Activated CD4-positive, alpha-beta memory T cell treated with anti-CD3 and anti-CD28 coated beads, Interleukin-2, amount 10 ng/mL, durations not matched to agents 7 days and 5 days (primary cell): Measurements from ENCODE around the gene DRC3. TPM values are rescaled to one million over a fixed set of nuclear protein-coding genes. Genes with fewer than 3 reads are reported as not detected.

Source experiments
- CTCF ChIA-PET: fragments of 350-600 bp; sonication (Branson Sonifier 250); formaldehyde crosslinking; loops from one replicate; lab custom pipeline; 2021; ENCODE audit warnings: antibody characterized with exemption, inconsistent platforms; lab: Charles Lee
- POLR2A ChIA-PET: fragments of 350-600 bp; sonication (Branson Sonifier 250); formaldehyde crosslinking; loops from one replicate; lab custom pipeline; 2021; ENCODE audit warnings: antibody characterized with exemption; lab: Charles Lee
- DNase-seq: peaks from one replicate; pipeline ENCODE4 v3.0.0-alpha.2; 2020
- H3K27ac Mint-ChIP-seq: one replicate; pipeline ENCODE4 v1.8.0; 2021; ENCODE audit warnings: mild to moderate bottlenecking, mixed read lengths
- H3K27me3 Mint-ChIP-seq: one replicate; pipeline ENCODE4 v1.8.0; 2021; ENCODE audit warnings: mixed read lengths
- H3K36me3 Mint-ChIP-seq: one replicate; pipeline ENCODE4 v1.8.0; 2021; ENCODE audit warnings: low read depth, mixed read lengths
- H3K4me1 Mint-ChIP-seq: one replicate; pipeline ENCODE4 v1.8.0; 2021; ENCODE audit warnings: mixed read lengths
- H3K4me3 Mint-ChIP-seq: one replicate; pipeline ENCODE4 v1.8.0; 2021; ENCODE audit warnings: mild to moderate bottlenecking, mixed read lengths
- H3K9me3 Mint-ChIP-seq: one replicate; pipeline ENCODE4 v1.8.0; 2021; ENCODE audit warnings: mixed read lengths
- total RNA-seq, 2 experiments: library from RNA; stranded (reverse); gene quantifications; one replicate each; pipeline ENCODE4 v1.2.3, GENCODE V29; 2021

DRC3 gene
- total RNA-seq, 2 experiments from 2014 or later, result not detected

- ChIA-PET POLR2A (no interaction called here), CTCF (no interaction called here)
- Mint-ChIP-seq H3K4me3 (no peak overlapping the region), H3K36me3 (no peaks in the 10 kb centered on the region), H3K27me3 (no peaks in the 10 kb centered on the region), H3K4me1 (peaks cover 15% of the 10 kb centered on the region), H3K9me3 (no peaks in the 10 kb centered on the region), H3K27ac (no peak overlapping the region)
- no peak for DNase-seq
Measured at GRCh38 chr17:17976931-17977570, 4.4 kb downstream of the DRC3 start.

- CTCF ChIA-PET, result interaction anchor here (0.6 kb wide), 1 partner anchor 297 kb away, joined by 3 read pairs; no protein-coding TSS in a partner anchor
- Mint-ChIP-seq H3K4me1 (peaks cover 6% of the 10 kb centered on the region), H3K9me3 (no peaks in the 10 kb centered on the region), H3K36me3 (no peaks in the 10 kb centered on the region), H3K27ac (no peak overlapping the region), H3K4me3 (no peak overlapping the region), H3K27me3 (no peaks in the 10 kb centered on the region)
- DNase-seq, result no peak
- POLR2A ChIA-PET, result no interaction called here
Measured at GRCh38 chr17:17978481-17979424, 6.1 kb downstream of the DRC3 start.

- DNase-seq, result no peak
- Mint-ChIP-seq H3K27me3 (no peaks in the 10 kb centered on the region), H3K27ac (no peak overlapping the region), H3K9me3 (no peaks in the 10 kb centered on the region), H3K36me3 (no peaks in the 10 kb centered on the region), H3K4me1 (peaks cover 5% of the 10 kb centered on the region), H3K4me3 (no peak overlapping the region)
- CTCF ChIA-PET, result no interaction called here
- POLR2A ChIA-PET, result no interaction called here
Measured at GRCh38 chr17:17979778-17980177, 7.1 kb downstream of the DRC3 start.

- DNase-seq, result no peak
- Mint-ChIP-seq H3K27ac (no peak overlapping the region), H3K9me3 (no peaks in the 10 kb centered on the region), H3K4me3 (no peak overlapping the region), H3K36me3 (no peaks in the 10 kb centered on the region), H3K27me3 (no peaks in the 10 kb centered on the region), H3K4me1 (no peaks in the 10 kb centered on the region)
- POLR2A ChIA-PET, result no interaction called here
- CTCF ChIA-PET, result interaction anchor here (1.3 kb wide), 1 partner anchor 52 kb away, joined by 3 read pairs; no protein-coding TSS in a partner anchor
Measured at GRCh38 chr17:17981330-17981729, 8.7 kb downstream of the DRC3 start.

GRCh38 chr17:17982801-17983200 lies 10.1 kb downstream of the DRC3 start:
- no peaks in the 10 kb centered on the region for H3K27me3 Mint-ChIP-seq
- no peaks in the 10 kb centered on the region for H3K4me1 Mint-ChIP-seq
- H3K27ac Mint-ChIP-seq, result no peak overlapping the region
- no peaks in the 10 kb centered on the region for H3K36me3 Mint-ChIP-seq
- no peak overlapping the region for H3K4me3 Mint-ChIP-seq
- H3K9me3 Mint-ChIP-seq, result no peaks in the 10 kb centered on the region
- ChIA-PET CTCF (no interaction called here), POLR2A (no interaction called here)
- no peak for DNase-seq

- no peaks in the 10 kb centered on the region for H3K36me3 Mint-ChIP-seq
- ChIA-PET CTCF (no interaction called here), POLR2A (no interaction called here)
- H3K27me3 Mint-ChIP-seq, result no peaks in the 10 kb centered on the region
- H3K4me1 Mint-ChIP-seq, result no peaks in the 10 kb centered on the region
- no peak overlapping the region for H3K4me3 Mint-ChIP-seq
- H3K27ac Mint-ChIP-seq, result no peak overlapping the region
- no peaks in the 10 kb centered on the region for H3K9me3 Mint-ChIP-seq
- no peak for DNase-seq
Measured at GRCh38 chr17:17983376-17983775, 10.7 kb downstream of the DRC3 start.

GRCh38 chr17:17983776-17984175 lies 11.1 kb downstream of the DRC3 start:
- Mint-ChIP-seq H3K27ac (no peak overlapping the region), H3K4me3 (no peak overlapping the region), H3K9me3 (no peaks in the 10 kb centered on the region), H3K4me1 (no peaks in the 10 kb centered on the region), H3K36me3 (no peaks in the 10 kb centered on the region), H3K27me3 (no peaks in the 10 kb centered on the region)
- POLR2A ChIA-PET, result interaction anchor here (1.7 to 2.2 kb wide), 2 partner anchors 11 to 25 kb away, joined by 5 to 7 read pairs; partner anchors contain the start of genes DRC3 and TOM1L2
- no peak for DNase-seq
- CTCF ChIA-PET, result no interaction called here

GRCh38 chr17:17985153-17985552 lies 12.5 kb downstream of the DRC3 start:
- H3K4me3 Mint-ChIP-seq, result no peak overlapping the region
- H3K27me3 Mint-ChIP-seq, result no peaks in the 10 kb centered on the region
- no peaks in the 10 kb centered on the region for H3K4me1 Mint-ChIP-seq
- ChIA-PET CTCF (interaction anchor here (0.7 to 1.8 kb wide), 2 partner anchors 13 to 27 kb away, joined by 3 to 5 read pairs; partner anchors contain the start of genes DRC3 and TOM1L2), POLR2A (interaction anchor here (1.7 to 2.2 kb wide), 2 partner anchors 12 to 26 kb away, joined by 5 to 7 read pairs; partner anchors contain the start of genes DRC3 and TOM1L2)
- H3K9me3 Mint-ChIP-seq, result no peaks in the 10 kb centered on the region
- no peaks in the 10 kb centered on the region for H3K36me3 Mint-ChIP-seq
- no peak overlapping the region for H3K27ac Mint-ChIP-seq
- DNase-seq, result no peak

GRCh38 chr17:17985555-17985954 lies 12.9 kb downstream of the DRC3 start:
- POLR2A ChIA-PET, result interaction anchor here (1.7 to 2.2 kb wide), 2 partner anchors 13 to 26 kb away, joined by 5 to 7 read pairs; partner anchors contain the start of genes DRC3 and TOM1L2
- H3K27ac Mint-ChIP-seq, result no peak overlapping the region
- no peaks in the 10 kb centered on the region for H3K36me3 Mint-ChIP-seq
- DNase-seq, result no peak
- CTCF ChIA-PET, result interaction anchor here (1.8 kb wide), 1 partner anchor 13 kb away, joined by 5 read pairs; the partner anchor contains the start of genes DRC3 and TOM1L2
- H3K27me3 Mint-ChIP-seq, result no peaks in the 10 kb centered on the region
- no peaks in the 10 kb centered on the region for H3K4me1 Mint-ChIP-seq
- H3K9me3 Mint-ChIP-seq, result no peaks in the 10 kb centered on the region
- H3K4me3 Mint-ChIP-seq, result no peak overlapping the region

- H3K9me3 Mint-ChIP-seq, result no peaks in the 10 kb centered on the region
- CTCF ChIA-PET, result interaction anchor here (1.2 kb wide), 1 partner anchor 46 kb away, joined by 3 read pairs; no protein-coding TSS in a partner anchor
Measured at GRCh38 chr17:17987187-17987896, 14.7 kb downstream of the DRC3 start.

GRCh38 chr17:17987901-17988300 lies 15.2 kb downstream of the DRC3 start:
- ChIA-PET POLR2A (no interaction called here), CTCF (interaction anchor here (1.2 kb wide), 1 partner anchor 45 kb away, joined by 3 read pairs; no protein-coding TSS in a partner anchor)
- H3K36me3 Mint-ChIP-seq, result no peaks in the 10 kb centered on the region

More at GRCh38 chr17:17987187-17987896, 14.7 kb downstream of the DRC3 start:
- Mint-ChIP-seq H3K4me1 (no peaks in the 10 kb centered on the region), H3K36me3 (no peaks in the 10 kb centered on the region), H3K27ac (no peak overlapping the region), H3K4me3 (no peak overlapping the region), H3K27me3 (no peaks in the 10 kb centered on the region)
- no peak for DNase-seq
- POLR2A ChIA-PET, result interaction anchor here (0.7 kb wide), 1 partner anchor 14 kb away, joined by 3 read pairs; the partner anchor contains the start of gene DRC3

GRCh38 chr17:17988427-17988945 lies 15.8 kb downstream of the DRC3 start:
- CTCF ChIA-PET, result no interaction called here
- Mint-ChIP-seq H3K27me3 (no peaks in the 10 kb centered on the region), H3K9me3 (no peaks in the 10 kb centered on the region), H3K4me3 (no peak overlapping the region), H3K27ac (no peak overlapping the region), H3K36me3 (no peaks in the 10 kb centered on the region), H3K4me1 (no peaks in the 10 kb centered on the region)
- no peak for DNase-seq
- POLR2A ChIA-PET, result no interaction called here

More at GRCh38 chr17:17987901-17988300, 15.2 kb downstream of the DRC3 start:
- H3K27me3 Mint-ChIP-seq, result no peaks in the 10 kb centered on the region
- H3K4me1 Mint-ChIP-seq, result no peaks in the 10 kb centered on the region
- no peak for DNase-seq
- H3K27ac Mint-ChIP-seq, result no peak overlapping the region
- H3K9me3 Mint-ChIP-seq, result no peaks in the 10 kb centered on the region
- H3K4me3 Mint-ChIP-seq, result no peak overlapping the region
